OCI-LY7 (cell line): Measurements from ENCODE around the gene ACACB.

Source experiments
- EZH2phosphoT487 ChIP-seq: fragments of 200-600 bp; sonication (generic); IDR thresholded peaks from 2 replicates; pipeline ENCODE4 v1.6.1; 2018; ENCODE audit warnings: low read depth, borderline replicate concordance, mild to moderate bottlenecking, mixed run types, antibody characterized with exemption, low read length, moderate library complexity, mixed read lengths
- TF ChIP-seq, protein P1 (sequence below): fragments of 200-600 bp; sonication (generic); conservative IDR thresholded peaks from 2 replicates; pipeline ENCODE4 v1.5.1; 2014; ENCODE audit warnings: mild to moderate bottlenecking, antibody characterized with exemption, low read length, moderate library complexity, mixed read lengths

DNA sequence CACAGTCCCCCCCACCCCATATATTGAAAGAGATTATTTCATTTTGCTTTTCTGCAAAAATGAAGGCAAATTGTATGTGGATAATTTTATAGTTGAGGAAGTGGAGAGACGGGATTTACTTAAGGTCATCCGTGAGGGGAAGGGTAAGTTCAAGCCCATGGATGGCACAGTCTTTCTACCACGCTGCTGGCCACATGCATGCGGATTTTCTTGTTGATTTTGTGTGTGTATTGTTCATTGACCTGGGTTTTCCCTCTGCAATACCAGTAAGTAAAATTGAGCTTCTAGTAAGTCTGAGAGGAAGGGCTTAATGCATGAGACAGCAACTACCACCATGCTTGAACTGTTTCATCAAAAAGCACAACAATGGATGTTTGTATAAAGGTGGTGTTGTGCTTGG, 35.1 kb downstream of the ACACB start:
- TF ChIP-seq, protein P1, sequence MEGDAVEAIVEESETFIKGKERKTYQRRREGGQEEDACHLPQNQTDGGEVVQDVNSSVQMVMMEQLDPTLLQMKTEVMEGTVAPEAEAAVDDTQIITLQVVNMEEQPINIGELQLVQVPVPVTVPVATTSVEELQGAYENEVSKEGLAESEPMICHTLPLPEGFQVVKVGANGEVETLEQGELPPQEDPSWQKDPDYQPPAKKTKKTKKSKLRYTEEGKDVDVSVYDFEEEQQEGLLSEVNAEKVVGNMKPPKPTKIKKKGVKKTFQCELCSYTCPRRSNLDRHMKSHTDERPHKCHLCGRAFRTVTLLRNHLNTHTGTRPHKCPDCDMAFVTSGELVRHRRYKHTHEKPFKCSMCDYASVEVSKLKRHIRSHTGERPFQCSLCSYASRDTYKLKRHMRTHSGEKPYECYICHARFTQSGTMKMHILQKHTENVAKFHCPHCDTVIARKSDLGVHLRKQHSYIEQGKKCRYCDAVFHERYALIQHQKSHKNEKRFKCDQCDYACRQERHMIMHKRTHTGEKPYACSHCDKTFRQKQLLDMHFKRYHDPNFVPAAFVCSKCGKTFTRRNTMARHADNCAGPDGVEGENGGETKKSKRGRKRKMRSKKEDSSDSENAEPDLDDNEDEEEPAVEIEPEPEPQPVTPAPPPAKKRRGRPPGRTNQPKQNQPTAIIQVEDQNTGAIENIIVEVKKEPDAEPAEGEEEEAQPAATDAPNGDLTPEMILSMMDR: no peak
- TF ChIP-seq EZH2phosphoT487: no peak
